H1 (cell line): ENCODE results near the gene VMP1. TPM values are rescaled to one million over a fixed set of nuclear protein-coding genes. Genes with fewer than 3 reads are reported as not detected.

Source experiments
- CTCF ChIA-PET: fragments of 300-600 bp; sonication (Branson Sonifier 250); formaldehyde crosslinking; loops from one replicate; lab custom pipeline; 2021; ENCODE audit not compliant: partially characterized antibody; lab: Charles Lee
- POLR2A ChIA-PET: fragments of 300-600 bp; sonication (Branson Sonifier 250); formaldehyde crosslinking; loops from one replicate; lab custom pipeline; 2021; ENCODE audit warnings: inconsistent platforms; ENCODE audit not compliant: partially characterized antibody; lab: Charles Lee
- DNase-seq, 2 experiments: peaks; one replicate each; pipeline versions ENCODE4 v3.0.0 to v3.0.0-alpha.2; 2010 to 2022; ENCODE audit warnings: low spot score in 2 of 2, low read depth in 1 of 2, mixed read lengths in 1 of 2
- FAIRE-seq: peaks from 2 replicates; lab custom pipeline; 2011; peaks lifted over from hg19 to GRCh38; lab: Jason Lieb, UNC
- H2AFZ ChIP-seq: 2 replicates; pipeline ENCODE4 v1.8.1; 2012; ENCODE audit warnings: low read length, inconsistent platforms
- H2AK5ac ChIP-seq: 2 replicates; pipeline ENCODE4 v1.6.1; 2013; ENCODE audit warnings: low read depth, low read length
- H2BK120ac ChIP-seq: replicated peaks from 2 replicates; pipeline ENCODE3; 2013; ENCODE audit warnings: low read depth, low read length, inconsistent platforms
- H2BK12ac ChIP-seq: 2 replicates; pipeline ENCODE4 v1.6.1; 2013; ENCODE audit warnings: low read depth, low read length
- H2BK15ac ChIP-seq: 2 replicates; pipeline ENCODE4 v1.6.1; 2013; ENCODE audit warnings: low read length
- H2BK20ac ChIP-seq: 2 replicates; pipeline ENCODE4 v1.6.1; 2013; ENCODE audit warnings: low read length
- H2BK5ac ChIP-seq: 2 replicates; pipeline ENCODE4 v1.6.1; 2013; ENCODE audit warnings: low read depth, low read length
- H3K14ac ChIP-seq: 2 replicates; pipeline ENCODE4 v1.6.1; 2013; ENCODE audit warnings: inconsistent platforms; ENCODE audit not compliant: insufficient read length
- H3K18ac ChIP-seq: 2 replicates; pipeline ENCODE4 v1.6.1; 2013; ENCODE audit warnings: low read length; ENCODE audit errors: extremely low read depth
- H3K23ac ChIP-seq: 2 replicates; pipeline ENCODE4 v1.6.1; 2013; ENCODE audit warnings: inconsistent platforms; ENCODE audit not compliant: insufficient read length
- H3K23me2 ChIP-seq: 2 replicates; pipeline ENCODE4 v1.6.1; 2013; ENCODE audit warnings: low read depth, low read length
- H3K27ac ChIP-seq: 2 replicates; pipeline ENCODE4 v1.6.1; 2011; ENCODE audit warnings: low read depth, low read length, inconsistent platforms
- H3K27me3 ChIP-seq, 4 experiments: replicated peaks in 1 of 4; 1 replicate in 1 of 4; 2 replicates in 3 of 4; pipeline versions ENCODE4 v1.6.1 to v1.8.1; 2011 to 2013; ENCODE audit warnings: low read length in 3 of 4, mild to moderate bottlenecking in 3 of 4, inconsistent platforms in 2 of 4, mixed read lengths in 2 of 4, moderate library complexity in 1 of 4; ENCODE audit not compliant: control insufficient read depth in 3 of 4, insufficient read depth in 3 of 4; ENCODE audit errors: extremely low read depth in 1 of 4
- H3K36me3 ChIP-seq, 4 experiments: 2 replicates each; pipeline versions ENCODE4 v1.6.1 to v1.8.1; 2011 to 2013; ENCODE audit warnings: mild to moderate bottlenecking in 4 of 4, low read length in 3 of 4, moderate library complexity in 2 of 4, control low read depth in 1 of 4, inconsistent platforms in 1 of 4; ENCODE audit not compliant: insufficient read depth in 4 of 4, control insufficient read depth in 2 of 4
- H3K4ac ChIP-seq: replicated peaks from 2 replicates; pipeline ENCODE3; 2013; ENCODE audit warnings: low read length, low read depth, mixed read lengths, inconsistent platforms; ENCODE audit not compliant: insufficient read length
- H3K4me1 ChIP-seq, 4 experiments: replicated peaks in 1 of 4; 1 replicate in 1 of 4; 2 replicates in 3 of 4; pipeline versions ENCODE4 v1.6.1 to v1.8.1; 2011 to 2013; ENCODE audit warnings: low read length in 3 of 4, inconsistent platforms in 2 of 4, mixed read lengths in 1 of 4; ENCODE audit not compliant: insufficient read depth in 4 of 4, control insufficient read depth in 3 of 4
- H3K4me2 ChIP-seq, 2 experiments: 2 replicates each; pipeline versions ENCODE4 v1.6.1 to v1.8.1; 2011 to 2013; ENCODE audit warnings: low read depth in 2 of 2, low read length in 2 of 2, control low read depth in 1 of 2, inconsistent platforms in 1 of 2, mild to moderate bottlenecking in 1 of 2; ENCODE audit not compliant: insufficient read depth in 1 of 2
- H3K4me3 ChIP-seq, 4 experiments: fragments of 200-600, 300-600 bp in 1 of 4; sonication (generic), shearing (Covaris generic), sonication (Bioruptor Twin) in 1 of 4; 2 replicates each; pipeline versions ENCODE4 v1.5.1 to v1.8.1; 2011 to 2016; ENCODE audit warnings: low read length in 4 of 4, low read depth in 3 of 4, control low read depth in 2 of 4, inconsistent platforms in 2 of 4, mild to moderate bottlenecking in 2 of 4, mixed read lengths in 1 of 4, moderate library complexity in 1 of 4; ENCODE audit not compliant: insufficient read depth in 2 of 4; ENCODE audit errors: extremely low read depth in 1 of 4
- H3K56ac ChIP-seq: replicated peaks from 2 replicates; pipeline ENCODE3; 2013; ENCODE audit warnings: low read depth, mild to moderate bottlenecking, mixed read lengths, low read length, inconsistent platforms; ENCODE audit not compliant: insufficient read length
- H3K79me1 ChIP-seq: 2 replicates; pipeline ENCODE4 v1.6.1; 2013; ENCODE audit warnings: low read depth, low read length, control low read depth
- H3K79me2 ChIP-seq, 2 experiments: 2 replicates each; pipeline versions ENCODE4 v1.6.1 to v1.8.1; 2012 to 2013; ENCODE audit warnings: low read length in 2 of 2, mild to moderate bottlenecking in 2 of 2, inconsistent platforms in 1 of 2; ENCODE audit not compliant: insufficient read depth in 2 of 2, control insufficient read depth in 1 of 2
- H3K9ac ChIP-seq, 4 experiments: replicated peaks in 1 of 4; 1 replicate in 1 of 4; 2 replicates in 3 of 4; pipeline versions ENCODE4 v1.6.1 to v1.8.1; 2011 to 2013; ENCODE audit warnings: low read depth in 3 of 4, low read length in 3 of 4, control low read depth in 2 of 4, mild to moderate bottlenecking in 2 of 4, moderate library complexity in 2 of 4, inconsistent platforms in 1 of 4; ENCODE audit errors: extremely low read depth in 1 of 4
- H3K9me3 ChIP-seq, 2 experiments: 2 replicates each; pipeline versions ENCODE4 v1.6.1 to v1.8.1; 2012 to 2013; ENCODE audit warnings: mild to moderate bottlenecking in 2 of 2, moderate library complexity in 2 of 2, control low read depth in 1 of 2, inconsistent platforms in 1 of 2, low read depth in 1 of 2, low read length in 1 of 2, mixed read lengths in 1 of 2; ENCODE audit not compliant: insufficient read depth in 2 of 2
- H4K20me1 ChIP-seq, 2 experiments: replicated peaks in 1 of 2; 2 replicates each; pipeline versions ENCODE3 to v1.8.1; 2011 to 2013; ENCODE audit warnings: inconsistent platforms in 2 of 2, low read length in 2 of 2, mild to moderate bottlenecking in 1 of 2; ENCODE audit not compliant: insufficient read depth in 2 of 2, control insufficient read depth in 1 of 2
- H4K5ac ChIP-seq: 2 replicates; pipeline ENCODE4 v1.6.1; 2013; ENCODE audit warnings: low read length, low read depth, mixed read lengths, inconsistent platforms; ENCODE audit not compliant: insufficient read length
- H4K8ac ChIP-seq: 2 replicates; pipeline ENCODE4 v1.8.0; 2013; ENCODE audit warnings: mild to moderate bottlenecking, moderate library complexity, low read length, inconsistent platforms; ENCODE audit not compliant: insufficient read depth; ENCODE audit errors: extremely low read depth
- H4K91ac ChIP-seq: replicated peaks from 2 replicates; pipeline ENCODE3; 2013; ENCODE audit warnings: low read length, mixed read lengths, inconsistent platforms; ENCODE audit not compliant: insufficient read length
- CEBPB ChIP-seq: IDR thresholded peaks from 2 replicates; pipeline ENCODE4 v1.6.1; 2012; ENCODE audit warnings: low read depth, low read length
- KDM5A ChIP-seq: fragments of 200-600 bp; IDR thresholded peaks from 2 replicates; pipeline ENCODE4 v1.7.1; 2012; ENCODE audit warnings: mild to moderate bottlenecking, low read length, inconsistent platforms, mixed read lengths
- WGBS, 2 experiments: shearing (Covaris generic) in 1 of 2; methylation state at CpG; one replicate each; pipeline versions ENCODE4 v1.1.6 to v1.1.7; 2013 to 2015; ENCODE audit warnings: low lambda C conversion rate in 2 of 2, mixed read lengths in 2 of 2, inconsistent platforms in 1 of 2, low coverage in 1 of 2, missing lambda C conversion rate in 1 of 2; ENCODE audit not compliant: insufficient replicate concordance in 2 of 2, insufficient coverage in 1 of 2, insufficient read length in 1 of 2; ENCODE audit errors: extremely low coverage in 1 of 2, missing lambda C conversion rate in 1 of 2; 5-methylcytosine and 5-hydroxymethylcytosine counted together
- polyA plus RNA-seq, 7 experiments: library from polyadenylated mRNA; depleted of rRNA in 3 of 7; stranded (reverse) in 5 of 7; unstranded in 2 of 7; fragments of >200 nt in 5 of 7; fragments of 200-250 nt in 2 of 7; gene quantifications; 1 replicate in 5 of 7; 2 replicates in 1 of 7; 4 replicates in 1 of 7; pipeline versions ENCODE4 v1.2.1 to v1.2.3, GENCODE V29; 2011 to 2013; ENCODE audit warnings: missing spikeins in 2 of 7, mixed read lengths in 2 of 7
- total RNA-seq: library from RNA; stranded (reverse); fragmentation: NEBNext Ultra II Directional; extraction: Animal tissue kit (Norgen Biotek cat#: 25700); gene quantifications from 2 replicates; pipeline ENCODE4 v1.2.1, GENCODE V29; 2021

Gene VMP1
- total and polyA plus RNA-seq, 2 of the 8 experiments (the other 6 are each of a cell fraction or from before 2014, with no cell fraction given): 45.0 to 92.7 TPM

DNA sequence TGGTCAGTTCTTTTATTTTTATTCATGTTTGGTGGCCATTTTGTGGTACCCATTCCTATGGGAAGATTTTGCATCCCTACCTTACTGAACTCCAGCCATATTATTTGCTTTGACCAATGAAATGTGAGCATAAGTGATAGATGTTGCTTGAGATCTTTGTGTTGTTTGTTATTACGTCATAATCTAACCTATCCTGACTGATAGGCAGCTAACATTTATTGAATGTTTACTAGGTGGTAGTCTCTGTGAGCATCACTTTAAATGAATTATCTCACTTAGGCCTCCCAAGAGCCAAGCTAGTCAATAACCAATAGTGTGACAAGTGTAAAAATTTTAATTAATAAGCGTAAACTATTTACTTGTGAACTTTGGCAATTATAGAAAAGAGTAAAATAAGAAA is 37.6 kb downstream of the VMP1 start:
- Histone ChIP-seq H2AK5ac (no peak overlapping the region), H3K79me1 (no peaks in the 10 kb centered on the region), H4K5ac (no peak overlapping the region), H2BK12ac (no peak overlapping the region), H4K20me1 (no peaks in the 10 kb centered on the region), H3K56ac (no peak overlapping the region), H2AFZ (no peak overlapping the region), H4K91ac (no peak overlapping the region), H3K27ac (no peak overlapping the region), H3K4me2 (no peak overlapping the region), H2BK5ac (no peak overlapping the region), H3K14ac (no peak overlapping the region), H3K9ac (no peak overlapping the region), H2BK20ac (no peak overlapping the region), H3K79me2 (no peaks in the 10 kb centered on the region), H2BK15ac (no peak overlapping the region), H3K9me3 (peaks cover 0 to 3% of the 10 kb centered on the region in 2 experiments; a peak in 3 of 4 replicates), H3K4me3 (no peak overlapping the region), H3K27me3 (no peaks in the 10 kb centered on the region), H3K4me1 (no peaks in the 10 kb centered on the region), H3K36me3 (peaks cover 0 to 4% (median 2%) of the 10 kb centered on the region in 4 experiments; a peak in 3 of 8 replicates), H3K23me2 (no peaks in the 10 kb centered on the region), H2BK120ac (no peak overlapping the region), H3K4ac (no peak overlapping the region), H3K18ac (no peak overlapping the region), H4K8ac (no peak overlapping the region), H3K23ac (no peak overlapping the region)
- CTCF ChIA-PET: interaction anchor here (0.7 to 1.4 kb wide), 3 partner anchors 10 to 298 kb away, joined by 3 to 4 read pairs (median 3); no protein-coding TSS in a partner anchor
- TF ChIP-seq CEBPB (peak; percentile 16; the same call in 1 of the 2 replicates), KDM5A (no peak)
- DNase-seq (no peak), FAIRE-seq (no peak)
- 93% methylated on average over 2 of the region's 2 CpGs; no CpG with 5 or more reads in 1 of the 2 experiments for WGBS, 2 experiments
- POLR2A ChIA-PET: interaction anchor here (0.6 to 0.8 kb wide), 2 partner anchors 22 to 38 kb away, joined by 3 read pairs; partner anchors contain the start of genes PTRH2 and VMP1
